CD4-positive, alpha-beta memory T cell (primary cell): ENCODE data around the gene REV3L. TPM values are rescaled to one million over a fixed set of nuclear protein-coding genes. Genes with fewer than 3 reads are reported as not detected.

Experiments
- CTCF ChIA-PET: fragments of 350-600 bp; sonication (Branson Sonifier 250); formaldehyde crosslinking; loops from one replicate; lab custom pipeline; 2021; ENCODE audit warnings: inconsistent platforms; ENCODE audit not compliant: partially characterized antibody; lab: Charles Lee
- POLR2A ChIA-PET: fragments of 350-600 bp; sonication (Branson Sonifier 250); formaldehyde crosslinking; loops from one replicate; lab custom pipeline; 2021; ENCODE audit not compliant: partially characterized antibody; lab: Charles Lee
- DNase-seq, 5 donors: peaks; one replicate each; pipeline versions ENCODE4 v3.0.0 to v3.0.0-alpha.2; 2020 to 2022; ENCODE audit warnings: mixed read lengths in 1 of 5
- H3K27ac ChIP-seq: one replicate; pipeline ENCODE4 v1.7.0; 2013; ENCODE audit warnings: low read depth, low read length
- H3K27me3 ChIP-seq: 2 replicates; pipeline ENCODE4 v1.7.0; 2013; ENCODE audit warnings: mild to moderate bottlenecking, low read length, moderate library complexity; ENCODE audit not compliant: insufficient read depth
- H3K36me3 ChIP-seq: 2 replicates; pipeline ENCODE4 v1.7.0; 2013; ENCODE audit warnings: mild to moderate bottlenecking, low read length, moderate library complexity; ENCODE audit not compliant: insufficient read depth
- H3K4me1 ChIP-seq: 2 replicates; pipeline ENCODE4 v1.7.0; 2013; ENCODE audit warnings: mild to moderate bottlenecking, low read length, moderate library complexity; ENCODE audit not compliant: insufficient read depth
- H3K4me3 ChIP-seq, 2 donors: one replicate each; pipeline ENCODE4 v1.7.0; 2013; ENCODE audit warnings: low read length in 2 of 2, mild to moderate bottlenecking in 1 of 2
- H3K9me3 ChIP-seq, 2 donors: one replicate each; pipeline ENCODE4 v1.7.0; 2013; ENCODE audit warnings: low read length in 2 of 2, control low read depth in 1 of 2; ENCODE audit not compliant: control insufficient read depth in 1 of 2
- H3K27ac Mint-ChIP-seq, 7 donors: one replicate each; pipeline ENCODE4 v1.8.0; 2020 to 2021; ENCODE audit warnings: mixed read lengths in 7 of 7, mild to moderate bottlenecking in 6 of 7, inconsistent platforms in 3 of 7, moderate library complexity in 3 of 7
- H3K27me3 Mint-ChIP-seq, 2 donors: one replicate each; pipeline ENCODE4 v1.8.0; 2020 to 2021; ENCODE audit warnings: mixed read lengths in 2 of 2
- H3K36me3 Mint-ChIP-seq, 2 donors: one replicate each; pipeline ENCODE4 v1.8.0; 2020 to 2021; ENCODE audit warnings: mixed read lengths in 2 of 2, inconsistent platforms in 1 of 2, mild to moderate bottlenecking in 1 of 2
- H3K4me1 Mint-ChIP-seq, 4 donors: one replicate each; pipeline ENCODE4 v1.8.0; 2020 to 2021; ENCODE audit warnings: mixed read lengths in 4 of 4, mild to moderate bottlenecking in 1 of 4
- H3K4me3 Mint-ChIP-seq, 8 donors: one replicate each; pipeline ENCODE4 v1.8.0; 2020 to 2021; ENCODE audit warnings: mixed read lengths in 8 of 8, mild to moderate bottlenecking in 7 of 8, moderate library complexity in 6 of 8, inconsistent platforms in 3 of 8
- H3K9me3 Mint-ChIP-seq, 8 donors: one replicate each; pipeline ENCODE4 v1.8.0; 2020 to 2021; ENCODE audit warnings: mixed read lengths in 8 of 8, mild to moderate bottlenecking in 5 of 8, inconsistent platforms in 3 of 8, moderate library complexity in 1 of 8
- intact Hi-C: fragments of 100-400 bp; cut with micrococcal nuclease; formaldehyde crosslinking; loops from one replicate; pipeline ENCODE4 v1.15.1; 2023
- polyA plus RNA-seq, 2 donors: library from polyadenylated mRNA; unstranded; fragments of 300-500 nt; fragmentation: Illumina TruSeq; gene quantifications; one replicate each; pipeline ENCODE4 v1.2.3, GENCODE V29; 2021
- total RNA-seq, 2 experiments: library from RNA; stranded (reverse); gene quantifications; one replicate each; pipeline ENCODE4 v1.2.3, GENCODE V29; 2021

Gene REV3L
- total and polyA plus RNA-seq, 4 experiments from 2014 or later, result 8.0 to 34.5 (median 24.5) TPM

DNA sequence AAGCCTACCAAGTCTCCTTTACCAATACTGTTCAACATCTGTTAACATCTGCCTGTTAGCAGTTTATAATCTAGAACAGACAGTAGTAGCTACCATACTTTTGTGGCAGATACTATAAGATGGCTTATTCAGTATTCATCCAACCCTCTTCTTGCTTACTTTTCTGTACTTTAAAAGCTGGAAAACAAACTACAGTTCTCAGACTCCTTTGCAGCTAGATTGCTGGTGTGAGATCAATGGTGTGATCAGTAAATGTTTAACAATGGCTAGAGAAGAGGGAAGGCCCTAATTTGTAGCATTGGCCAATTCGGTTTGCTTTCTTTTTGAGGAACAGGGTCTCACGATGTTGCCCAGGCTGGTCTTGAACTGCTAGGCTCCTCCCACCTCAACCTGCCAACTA, 3.5 kb upstream of the REV3L start:
- intact Hi-C loops, result loop anchor here (10.0 kb wide), 3 partner anchors 388 to 612 kb away; partner anchors contain the start of genes AMD1, FYN and GTF3C6
- H3K9me3 ChIP-seq, result no peaks in the 10 kb centered on the region
- peak overlapping the region in 4 of 8 donors; percentile 17 to 51 (median 32) for H3K4me3 Mint-ChIP-seq
- no peaks in the 10 kb centered on the region for H3K36me3 ChIP-seq
- no peaks in the 10 kb centered on the region for H3K27me3 ChIP-seq
- H3K27ac ChIP-seq, result peak overlapping the region; percentile 29
- no peak overlapping the region for H3K4me3 ChIP-seq
- DNase-seq, result no peak
- H3K4me1 Mint-ChIP-seq, result peaks cover 26 to 50% (median 35%) of the 10 kb centered on the region in 4 donors
- POLR2A ChIA-PET, result interaction anchor here (1.2 to 1.7 kb wide), 2 partner anchors 8 to 119 kb away, joined by 5 to 9 read pairs; partner anchors contain the start of gene TRAF3IP2
- H3K36me3 Mint-ChIP-seq, result peaks cover 0 to 16% of the 10 kb centered on the region in 2 donors
- H3K9me3 Mint-ChIP-seq, result peaks cover 0 to 2% (median 0%) of the 10 kb centered on the region in 8 donors
- H3K27me3 Mint-ChIP-seq, result peaks cover 0 to 2% of the 10 kb centered on the region in 2 donors
- H3K4me1 ChIP-seq, result peaks cover 48% of the 10 kb centered on the region
- peak overlapping the region; percentile 23 to 97 (median 89) for H3K27ac Mint-ChIP-seq
- CTCF ChIA-PET, result interaction anchor here (1.2 to 1.3 kb wide), 2 partner anchors 10 to 228 kb away, joined by 3 to 4 read pairs; a partner anchor contains a TSS

DNA sequence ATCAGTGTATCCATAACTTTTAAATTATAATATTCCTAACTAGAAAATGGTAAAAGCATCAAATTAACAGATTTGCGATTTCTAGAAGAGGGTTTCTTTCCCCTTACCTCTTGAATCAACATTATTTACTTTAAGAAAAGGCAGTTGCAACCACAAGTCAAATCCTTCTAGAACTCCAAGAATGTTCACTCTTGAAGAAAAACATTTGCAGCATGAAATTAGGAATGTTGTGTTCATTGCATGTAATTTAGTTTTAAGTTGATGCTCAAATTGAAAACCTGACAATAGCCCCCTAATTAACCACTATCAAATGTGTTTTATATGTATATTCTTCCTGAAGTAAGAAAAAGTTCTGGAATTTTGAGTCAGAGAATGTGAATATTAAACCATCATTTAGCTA, 2.3 kb upstream of the REV3L start:
- Histone ChIP-seq H3K27ac (no peak overlapping the region), H3K27me3 (no peaks in the 10 kb centered on the region), H3K9me3 (no peaks in the 10 kb centered on the region), H3K4me1 (peaks cover 56% of the 10 kb centered on the region), H3K4me3 (no peak overlapping the region), H3K36me3 (no peaks in the 10 kb centered on the region)
- peaks cover 33 to 57% (median 42%) of the 10 kb centered on the region in 4 donors for H3K4me1 Mint-ChIP-seq
- H3K4me3 Mint-ChIP-seq, result peak overlapping the region in 5 of 8 donors; percentile 38 to 67 (median 55)
- H3K36me3 Mint-ChIP-seq, result peaks cover 0 to 15% of the 10 kb centered on the region in 2 donors
- intact Hi-C loops, result loop anchor here (10.0 kb wide), 3 partner anchors 389 to 611 kb away; partner anchors contain the start of genes AMD1, FYN and GTF3C6
- H3K27ac Mint-ChIP-seq, result peak overlapping the region in 4 of 7 donors; percentile 8 to 97 (median 70)
- ChIA-PET CTCF (interaction anchor here (0.7 to 2.9 kb wide), 3 partner anchors 226 to 559 kb away, joined by 3 to 23 read pairs (median 3); a partner anchor contains a TSS), POLR2A (interaction anchor here (0.8 to 3.3 kb wide), 4 partner anchors 101 to 258 kb away, joined by 3 to 57 read pairs (median 22); partner anchors contain the start of gene TRAF3IP2)
- DNase-seq, result no peak
- H3K9me3 Mint-ChIP-seq, result peaks cover 0 to 2% (median 0%) of the 10 kb centered on the region in 8 donors
- H3K27me3 Mint-ChIP-seq, result peaks cover 0 to 2% of the 10 kb centered on the region in 2 donors

DNA sequence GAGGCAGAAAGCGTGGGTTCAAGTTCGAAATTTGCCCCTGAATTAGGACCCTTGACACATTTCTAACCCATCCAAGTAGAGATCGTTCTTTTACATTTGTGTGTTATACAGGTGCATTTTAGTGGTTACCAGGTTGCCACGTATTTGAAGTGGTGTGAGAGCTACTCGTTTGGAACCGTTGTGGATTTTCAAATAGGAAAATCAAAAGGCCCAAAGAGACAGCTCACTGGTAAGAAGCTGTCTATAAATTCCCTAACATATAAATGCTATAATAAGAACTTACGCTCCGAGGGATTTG, 1.6 kb upstream of the REV3L start:
- peak overlapping the region; percentile 90 to 99 (median 97) for H3K4me3 Mint-ChIP-seq
- ChIA-PET POLR2A (interaction anchor here (0.8 to 3.3 kb wide), 10 partner anchors 14 to 603 kb away, joined by 3 to 57 read pairs (median 3); partner anchors contain the start of genes FAM229B, TRAF3IP2 and TUBE1), CTCF (interaction anchor here (1.1 to 2.9 kb wide), 3 partner anchors 222 to 560 kb away, joined by 3 to 23 read pairs (median 5); a partner anchor contains a TSS)
- H3K27ac Mint-ChIP-seq, result peak overlapping the region; percentile 97 to 100 (median 97)
- Histone ChIP-seq H3K4me3 (peak overlapping the region; percentile 74), H3K27me3 (no peaks in the 10 kb centered on the region), H3K4me1 (peaks cover 56% of the 10 kb centered on the region), H3K36me3 (no peaks in the 10 kb centered on the region), H3K9me3 (no peaks in the 10 kb centered on the region), H3K27ac (peak overlapping the region; percentile 80)
- peaks cover 33 to 57% (median 44%) of the 10 kb centered on the region in 4 donors for H3K4me1 Mint-ChIP-seq
- no peak for DNase-seq
- peaks cover 0 to 2% of the 10 kb centered on the region in 2 donors for H3K27me3 Mint-ChIP-seq
- intact Hi-C loops, result loop anchor here (1.0 to 10.0 kb wide), 8 partner anchors 390 to 1302 kb away; partner anchors contain the start of genes AMD1, CDC40, CDK19 and FAM229B
- H3K36me3 Mint-ChIP-seq, result peaks cover 0 to 15% of the 10 kb centered on the region in 2 donors
- H3K9me3 Mint-ChIP-seq, result peaks cover 0 to 2% (median 0%) of the 10 kb centered on the region in 8 donors

DNA sequence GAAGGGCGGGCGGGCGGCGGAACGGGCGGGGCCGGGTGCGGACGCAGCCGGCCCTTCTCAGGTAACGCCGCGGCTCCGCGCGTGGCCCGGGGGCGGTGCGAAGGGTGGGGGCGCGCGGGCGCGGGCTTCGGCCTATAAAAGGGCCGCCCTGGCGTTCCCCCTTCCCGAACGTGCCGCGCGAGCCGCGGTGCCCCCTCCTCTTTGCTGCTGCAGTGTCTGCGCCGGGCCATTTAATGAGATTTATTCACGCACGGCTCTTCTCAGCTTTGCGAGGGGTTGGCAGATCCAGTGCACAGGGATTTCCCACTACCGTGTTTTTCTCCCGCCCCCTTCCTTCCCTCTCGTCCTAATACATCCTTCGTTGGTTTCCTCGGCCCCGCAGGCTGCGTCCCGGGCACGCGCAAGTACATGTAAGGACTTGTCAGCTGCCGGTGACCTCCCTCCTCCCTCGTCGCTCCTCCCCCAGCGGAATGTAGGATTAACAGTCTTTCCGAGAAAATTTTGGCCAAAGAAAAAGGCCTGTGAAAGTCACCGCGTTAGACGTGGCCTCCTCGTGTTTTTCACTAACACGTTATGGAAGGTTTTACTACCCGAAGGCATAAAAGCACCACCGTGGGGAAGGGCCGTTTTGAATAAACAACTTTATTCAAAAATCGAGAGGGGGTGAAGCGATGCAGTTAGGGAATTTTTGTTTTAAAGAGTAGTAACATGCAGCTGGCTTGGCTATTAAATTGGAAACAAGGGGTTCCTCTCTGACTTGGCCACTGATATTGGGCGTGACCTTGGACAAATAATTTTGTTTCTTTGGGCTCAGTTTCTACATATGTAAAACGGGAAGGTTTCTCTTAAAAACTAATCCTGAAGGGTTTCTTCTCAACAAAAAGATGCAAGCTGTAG, 966 bp upstream of the REV3L start:
- Histone ChIP-seq H3K4me1 (peaks cover 57% of the 10 kb centered on the region), H3K4me3 (peak overlapping the region; percentile 74), H3K36me3 (no peaks in the 10 kb centered on the region), H3K27me3 (no peaks in the 10 kb centered on the region), H3K27ac (peak overlapping the region; percentile 80), H3K9me3 (no peaks in the 10 kb centered on the region)
- ChIA-PET CTCF (interaction anchor here (1.1 to 2.9 kb wide), 3 partner anchors 221 to 561 kb away, joined by 3 to 23 read pairs (median 5); a partner anchor contains a TSS), POLR2A (interaction anchor here (1.0 to 3.3 kb wide), 14 partner anchors 8 to 669 kb away, joined by 3 to 57 read pairs (median 3); partner anchors contain the start of genes CDK19, FAM229B, TRAF3IP2 and TUBE1)
- peak overlapping the region; percentile 97 to 100 (median 98) for H3K27ac Mint-ChIP-seq
- intact Hi-C loops, result loop anchor here (1.0 to 10.0 kb wide), 13 partner anchors 83 to 1793 kb away; partner anchors contain the start of genes AK9, AMD1, CDC40 and CDK19
- peak in 3 of 5 donors; percentile 89 for DNase-seq
- peaks cover 33 to 58% (median 45%) of the 10 kb centered on the region in 4 donors for H3K4me1 Mint-ChIP-seq
- H3K9me3 Mint-ChIP-seq, result peaks cover 0 to 2% (median 0%) of the 10 kb centered on the region in 8 donors
- peaks cover 0 to 15% of the 10 kb centered on the region in 2 donors for H3K36me3 Mint-ChIP-seq
- peak overlapping the region; percentile 91 to 99 (median 98) for H3K4me3 Mint-ChIP-seq
- H3K27me3 Mint-ChIP-seq, result peaks cover 0 to 2% of the 10 kb centered on the region in 2 donors

DNA sequence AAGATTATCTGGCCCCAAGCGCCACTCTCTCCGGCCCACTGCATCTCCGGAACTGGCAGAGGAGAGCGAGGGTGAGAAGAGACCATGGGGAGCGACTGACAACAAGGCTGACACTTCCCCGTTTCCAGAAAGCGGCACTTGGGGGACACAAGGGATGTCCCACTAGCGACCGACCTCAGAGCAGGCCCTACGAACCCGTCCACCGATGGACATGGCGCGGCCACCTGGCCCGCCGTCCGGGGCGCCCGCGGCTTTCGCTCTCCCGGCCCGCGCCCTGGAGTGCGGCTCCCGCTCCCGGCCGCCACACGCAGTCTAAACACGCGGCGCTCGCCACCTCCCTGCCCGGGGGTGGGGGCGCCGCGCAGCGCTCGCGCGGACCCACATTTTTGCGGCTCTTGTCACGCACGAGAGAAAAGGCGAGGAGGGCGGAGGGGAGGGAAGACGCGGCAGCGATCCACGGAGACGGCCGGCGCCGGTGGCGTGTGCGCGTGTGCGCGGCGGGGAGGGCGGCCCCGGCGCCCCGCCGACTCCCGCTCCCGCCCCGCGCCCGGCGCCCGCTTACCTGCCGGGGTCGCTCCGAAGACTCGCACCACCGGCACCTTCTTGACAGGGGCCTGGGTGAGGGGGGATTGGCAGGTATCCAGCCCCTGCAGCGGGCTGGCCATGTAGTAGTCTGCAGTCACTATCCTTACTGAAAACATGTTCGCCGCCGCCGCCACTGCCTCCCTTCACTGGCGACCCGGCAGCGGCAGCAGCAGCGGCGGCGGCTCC, 645 bp downstream of the REV3L start:
- ChIA-PET CTCF (interaction anchor here (2.9 kb wide), 1 partner anchor 223 kb away, joined by 23 read pairs; a partner anchor contains a TSS), POLR2A (interaction anchor here (0.6 to 3.3 kb wide), 10 partner anchors 10 to 800 kb away, joined by 3 to 57 read pairs (median 6); partner anchors contain the start of genes AMD1, FAM229B, TRAF3IP2 and TUBE1)
- Histone ChIP-seq H3K4me3 (peak overlapping the region; percentile 70 to 74), H3K36me3 (no peaks in the 10 kb centered on the region), H3K27me3 (no peaks in the 10 kb centered on the region), H3K4me1 (peaks cover 58% of the 10 kb centered on the region), H3K9me3 (no peaks in the 10 kb centered on the region), H3K27ac (peak overlapping the region; percentile 80)
- H3K4me1 Mint-ChIP-seq, result peaks cover 34 to 60% (median 47%) of the 10 kb centered on the region in 4 donors
- H3K4me3 Mint-ChIP-seq, result peak overlapping the region; percentile 91 to 98 (median 96)
- H3K27ac Mint-ChIP-seq, result peak overlapping the region; percentile 92 to 99 (median 97)
- DNase-seq, result peak in 4 of 5 donors; percentile 53 to 72 (median 63)
- H3K9me3 Mint-ChIP-seq, result peaks cover 0 to 2% (median 0%) of the 10 kb centered on the region in 8 donors
- peaks cover 0 to 15% of the 10 kb centered on the region in 2 donors for H3K36me3 Mint-ChIP-seq
- peaks cover 0 to 2% of the 10 kb centered on the region in 2 donors for H3K27me3 Mint-ChIP-seq
- intact Hi-C loops, result loop anchor here (2.0 to 10.0 kb wide), 9 partner anchors 84 to 1792 kb away; partner anchors contain the start of genes AK9, AMD1, CDC40 and CDK19

DNA sequence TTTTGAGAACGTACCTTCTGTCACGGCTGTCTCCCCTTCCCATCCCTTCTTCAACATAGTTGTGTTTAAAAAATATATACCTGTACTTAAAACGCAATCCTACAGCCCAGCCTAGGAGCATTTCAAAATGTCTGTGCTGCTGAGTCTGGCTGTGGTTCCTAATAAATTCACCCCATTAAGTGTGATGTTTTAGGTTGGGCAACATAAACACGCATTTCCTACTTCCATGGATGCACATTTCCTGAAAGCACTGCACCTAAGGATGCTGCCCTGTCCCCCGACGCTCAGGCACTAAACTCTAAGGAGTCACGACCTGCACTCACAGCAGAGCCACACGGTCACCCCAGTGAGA, 1.2 kb downstream of the REV3L start:
- H3K27ac ChIP-seq, result peak overlapping the region; percentile 80
- intact Hi-C loops, result loop anchor here (2.0 to 10.0 kb wide), 9 partner anchors 85 to 1791 kb away; partner anchors contain the start of genes AK9, AMD1, CDC40 and CDK19
- H3K4me1 Mint-ChIP-seq, result peaks cover 34 to 54% (median 46%) of the 10 kb centered on the region in 4 donors
- peaks cover 0 to 15% of the 10 kb centered on the region in 2 donors for H3K36me3 Mint-ChIP-seq
- no peaks in the 10 kb centered on the region for H3K9me3 ChIP-seq
- peak overlapping the region; percentile 91 to 98 (median 96) for H3K4me3 Mint-ChIP-seq
- no peaks in the 10 kb centered on the region for H3K27me3 ChIP-seq
- H3K27ac Mint-ChIP-seq, result peak overlapping the region; percentile 92 to 98 (median 96)
- POLR2A ChIA-PET, result interaction anchor here (1.5 kb wide), 1 partner anchor 223 kb away, joined by 5 read pairs; a partner anchor contains a TSS
- DNase-seq, result no peak
- H3K27me3 Mint-ChIP-seq, result peaks cover 0 to 2% of the 10 kb centered on the region in 2 donors
- peak overlapping the region; percentile 70 to 74 for H3K4me3 ChIP-seq
- no peaks in the 10 kb centered on the region for H3K36me3 ChIP-seq
- CTCF ChIA-PET, result no interaction called here
- peaks cover 54% of the 10 kb centered on the region for H3K4me1 ChIP-seq
- H3K9me3 Mint-ChIP-seq, result peaks cover 0 to 2% (median 0%) of the 10 kb centered on the region in 8 donors
